PC-3 (cell line): ENCODE measurements around the gene CD226. TPM values are rescaled to one million over a fixed set of nuclear protein-coding genes. Genes with fewer than 3 reads are reported as not detected.

Experiments
- ATAC-seq: fragments of 200-7000 bp; cut with Tn5 transposase; 2 replicates; pipeline ENCODE4 v1.9.1; 2020; ENCODE audit warnings: mild to moderate bottlenecking, moderate library complexity
- BruUV-seq: library from RNA; stranded (reverse); fragments of 400-500 nt; replicated peaks from 2 replicates; lab custom pipeline; 2021; lab: Mats Ljungman, UMichigan
- CTCF ChIA-PET: fragments of 300-600 bp; sonication (Branson Sonifier 250); formaldehyde crosslinking; loops from one replicate; lab custom pipeline; 2022; ENCODE audit warnings: antibody characterized with exemption; lab: Charles Lee
- POLR2A ChIA-PET: fragments of 300-600 bp; sonication (Branson Sonifier 250); formaldehyde crosslinking; loops from one replicate; lab custom pipeline; 2022; ENCODE audit warnings: antibody characterized with exemption; ENCODE audit not compliant: unreplicated experiment; lab: Charles Lee
- DNase-seq: peaks from one replicate; pipeline ENCODE4 v3.0.0-alpha.2; 2015
- H2AFZ ChIP-seq: fragments of 300-600 bp; sonication (generic); 2 replicates; pipeline ENCODE4 v1.6.0; 2016; ENCODE audit warnings: antibody characterized with exemption, low read length
- H3F3A ChIP-seq: fragments of 300-600 bp; sonication (generic); one replicate; pipeline ENCODE4 v1.6.0; 2017; ENCODE audit warnings: antibody characterized with exemption, low read length, control low read depth, mild to moderate bottlenecking; ENCODE audit not compliant: unreplicated experiment
- H3K27ac ChIP-seq: fragments of 300-600 bp; sonication (generic); 2 replicates; pipeline ENCODE4 v1.5.1; 2016; ENCODE audit warnings: mild to moderate bottlenecking, low read length
- H3K27me3 ChIP-seq: fragments of 300-600 bp; sonication (generic); 2 replicates; pipeline ENCODE4 v1.6.1; 2016; ENCODE audit warnings: low read length, mixed read lengths
- H3K36me3 ChIP-seq: fragments of 300-600 bp; sonication (generic); 2 replicates; pipeline ENCODE4 v1.6.1; 2016; ENCODE audit warnings: low read depth, mixed run types, low read length, mixed read lengths
- H3K4me1 ChIP-seq: fragments of 300-600 bp; sonication (generic); 2 replicates; pipeline ENCODE4 v1.5.1; 2016; ENCODE audit warnings: low read length; ENCODE audit not compliant: insufficient read depth
- H3K4me2 ChIP-seq: fragments of 300-600 bp; sonication (generic); 2 replicates; pipeline ENCODE4 v1.6.0; 2016; ENCODE audit warnings: low read length
- H3K4me3 ChIP-seq: fragments of 300-600 bp; sonication (generic); 2 replicates; pipeline ENCODE4 v1.5.1; 2016; ENCODE audit warnings: mild to moderate bottlenecking, low read length, mixed read lengths
- H3K79me2 ChIP-seq: fragments of 300-600 bp; sonication (generic); 2 replicates; pipeline ENCODE4 v1.6.1; 2017; ENCODE audit warnings: low read length, mixed read lengths
- H3K9ac ChIP-seq: fragments of 300-600 bp; sonication (generic); 2 replicates; pipeline ENCODE4 v1.6.0; 2016; ENCODE audit warnings: mild to moderate bottlenecking, low read length
- H3K9me2 ChIP-seq: fragments of 300-600 bp; sonication (generic); replicated peaks from 2 replicates; pipeline ENCODE4 v1.6.1; 2016; ENCODE audit warnings: mixed run types, low read length, mixed read lengths
- H3K9me3 ChIP-seq: fragments of 300-600 bp; sonication (generic); 2 replicates; pipeline ENCODE4 v1.6.1; 2016; ENCODE audit warnings: low read length, mixed read lengths
- H4K20me1 ChIP-seq: fragments of 300-600 bp; sonication (generic); 2 replicates; pipeline ENCODE4 v1.6.1; 2016; ENCODE audit warnings: low read length, mixed read lengths
- CTCF ChIP-seq: fragments of 300-600 bp; sonication (generic); conservative IDR thresholded peaks from 2 replicates; pipeline ENCODE4 v1.5.1; 2017; ENCODE audit warnings: antibody characterized with exemption, low read depth, mild to moderate bottlenecking, low read length
- EZH2 ChIP-seq: fragments of 300-600 bp; sonication (generic); IDR thresholded peaks from one replicate; pipeline ENCODE4 v1.6.1; 2017; ENCODE audit warnings: antibody characterized with exemption, mild to moderate bottlenecking, low read length; ENCODE audit not compliant: unreplicated experiment
- EZH2phosphoT487 ChIP-seq: fragments of 300-600 bp; sonication (generic); IDR thresholded peaks from 2 replicates; pipeline ENCODE4 v1.6.1; 2018; ENCODE audit warnings: mild to moderate bottlenecking, antibody characterized with exemption, low read length, borderline replicate concordance
- intact Hi-C: fragments of 100-400 bp; cut with micrococcal nuclease; formaldehyde crosslinking; loops from 2 replicates; pipeline ENCODE4 v1.9.0; 2023
- total RNA-seq: library from RNA; depleted of rRNA; stranded (reverse); fragments of >200 nt; gene quantifications from 2 replicates; pipeline ENCODE4 v1.2.3, GENCODE V29; 2014

CD226 gene
- total RNA-seq, 1 experiment from 2014 or later, result 0.26 TPM

- Histone ChIP-seq H3F3A (no peaks in the 10 kb centered on the region), H3K9ac (no peak overlapping the region), H3K4me3 (no peak overlapping the region), H3K4me1 (no peaks in the 10 kb centered on the region), H3K9me2 (no peaks in the 10 kb centered on the region), H4K20me1 (no peaks in the 10 kb centered on the region), H3K79me2 (no peaks in the 10 kb centered on the region), H3K4me2 (no peak overlapping the region), H2AFZ (no peak overlapping the region), H3K36me3 (no peaks in the 10 kb centered on the region), H3K27ac (no peak overlapping the region), H3K27me3 (no peaks in the 10 kb centered on the region), H3K9me3 (no peaks in the 10 kb centered on the region)
- DNase-seq (no peak), ATAC-seq (no peak)
- BruUV-seq, result no TSS peak
- TF ChIP-seq EZH2phosphoT487, result no peak
- no peak for TF ChIP-seq EZH2
- TF ChIP-seq CTCF, result no peak
- CTCF ChIA-PET, result no interaction called here
- POLR2A ChIA-PET, result no interaction called here
- intact Hi-C loops, result no loop called here
These were observed 1.9 kb upstream of the CD226 start for GRCh38 chr18:69949538-69949936.

GRCh38 chr18:69948919-69949537 lies 1.4 kb upstream of the CD226 start:
- Histone ChIP-seq H3K79me2 (no peaks in the 10 kb centered on the region), H3K9me2 (no peaks in the 10 kb centered on the region), H3K4me2 (no peak overlapping the region), H3K9ac (no peak overlapping the region), H3K4me3 (no peak overlapping the region), H3F3A (no peaks in the 10 kb centered on the region), H3K9me3 (no peaks in the 10 kb centered on the region), H3K4me1 (no peaks in the 10 kb centered on the region), H2AFZ (no peak overlapping the region), H4K20me1 (no peaks in the 10 kb centered on the region), H3K36me3 (no peaks in the 10 kb centered on the region), H3K27ac (no peak overlapping the region), H3K27me3 (no peaks in the 10 kb centered on the region)
- ATAC-seq, result no peak
- ChIA-PET POLR2A (no interaction called here), CTCF (no interaction called here)
- no peak for DNase-seq
- TF ChIP-seq EZH2, result no peak
- TF ChIP-seq CTCF, result no peak
- TF ChIP-seq EZH2phosphoT487, result no peak
- no TSS peak for BruUV-seq
- intact Hi-C loops, result no loop called here

- H4K20me1 ChIP-seq, result no peaks in the 10 kb centered on the region
- no peaks in the 10 kb centered on the region for H3K27me3 ChIP-seq
- H3K9me2 ChIP-seq, result no peaks in the 10 kb centered on the region
- no peak overlapping the region for H3K4me2 ChIP-seq
- no peak overlapping the region for H3K27ac ChIP-seq
- ChIA-PET CTCF (no interaction called here), POLR2A (no interaction called here)
- no peak overlapping the region for H3K9ac ChIP-seq
- ATAC-seq, result no peak
- BruUV-seq, result no TSS peak
- no peak overlapping the region for H2AFZ ChIP-seq
- no peaks in the 10 kb centered on the region for H3F3A ChIP-seq
- no peaks in the 10 kb centered on the region for H3K9me3 ChIP-seq
- TF ChIP-seq CTCF (no peak), EZH2phosphoT487 (no peak), EZH2 (no peak)
- no peak for DNase-seq
- no peaks in the 10 kb centered on the region for H3K36me3 ChIP-seq
- intact Hi-C loops, result no loop called here
- no peak overlapping the region for H3K4me3 ChIP-seq
- no peaks in the 10 kb centered on the region for H3K4me1 ChIP-seq
- no peaks in the 10 kb centered on the region for H3K79me2 ChIP-seq
These were observed 583 bp upstream of the CD226 start for GRCh38 chr18:69948256-69948655.
